ENCODE measurements around the gene DCTPP1. TPM values are rescaled to one million over a fixed set of nuclear protein-coding genes. Genes with fewer than 3 reads are reported as not detected.

DCTPP1 gene
- total and polyA plus RNA-seq, 2 donors (not counting 3 experiments of a cell fraction or from before 2014, with no cell fraction given), result 68.0 to 88.6 TPM

DNA sequence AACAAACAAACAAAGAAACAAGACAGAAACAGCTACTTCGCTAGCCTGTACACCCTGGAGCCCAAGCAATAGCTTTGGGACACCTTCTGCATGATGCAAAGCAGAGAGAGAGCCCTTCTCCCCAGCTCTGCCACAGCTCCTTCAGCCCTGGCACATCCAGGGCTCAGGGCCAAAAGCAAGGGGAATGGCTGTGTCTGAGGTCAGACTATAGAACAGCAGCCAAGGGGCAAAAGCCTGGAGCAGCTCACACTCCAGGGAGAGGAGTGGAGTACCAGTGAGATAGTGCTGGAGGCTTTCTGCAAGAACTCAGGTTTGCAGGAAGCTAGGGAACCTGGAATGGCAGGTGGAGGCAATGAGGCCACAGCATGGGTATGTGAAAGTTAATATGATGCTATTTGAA, 27.4 kb upstream of the DCTPP1 start:
- intact Hi-C loops (cut with micrococcal nuclease), result loop anchor here (5.0 kb wide), 1 partner anchor 60 kb away; no protein-coding TSS in a partner anchor
- no TSS peak for BruUV-seq (replicated peaks)
- H2AFZ ChIP-seq (ENCODE audit: low read depth, low read length), result no peak overlapping the region
- DNase-seq (ENCODE audit: low read depth, low spot score) (no peak), FAIRE-seq (no peak)
- H3K36me3 ChIP-seq (ENCODE audit: control insufficient read depth in 2 of 2, extremely low read depth in 1 of 2, insufficient read depth in 2 of 2, low read length in 2 of 2), result no peaks in the 10 kb centered on the region
- no peak overlapping the region for H3K27ac ChIP-seq (ENCODE audit: insufficient read depth, low read depth, low read length)
- H3K9me1 ChIP-seq (replicated peaks; ENCODE audit: control insufficient read depth, extremely low read depth, insufficient read depth, low read length), result no peaks in the 10 kb centered on the region
- POLR2A ChIA-PET, result no interaction called here
- CTCF ChIA-PET, result interaction anchor here (1.0 to 1.6 kb wide), 3 partner anchors 48 to 78 kb away, joined by 3 to 5 read pairs (median 4); no protein-coding TSS in a partner anchor
- H3K4me3 ChIP-seq (replicated peaks in 1 of 3; ENCODE audit: insufficient read depth in 1 of 3, low read depth in 1 of 3, low read length in 3 of 3), result no peak overlapping the region
- no peak overlapping the region for H3K4me2 ChIP-seq (ENCODE audit: insufficient read depth, low read length)
- no peak overlapping the region for H3K9ac ChIP-seq (replicated peaks; ENCODE audit: extremely low read depth, insufficient read depth, low read length)
- TF ChIP-seq CTCF (IDR thresholded peaks at IDR 0.05; ENCODE audit: extremely low read depth in 1 of 2, insufficient read depth in 1 of 2, low read depth in 1 of 2, low read length in 2 of 2), result no peak
- TF ChIP-seq FOS (IDR thresholded peaks at IDR 0.05; ENCODE audit: borderline replicate concordance, insufficient read depth, low read length), result no peak
- TF ChIP-seq MYC (IDR thresholded peaks at IDR 0.05; ENCODE audit: low read depth, low read length), result no peak
- no peak for TF ChIP-seq POLR2AphosphoS5 (IDR thresholded peaks at IDR 0.05; ENCODE audit: insufficient read depth, low read depth, low read length)
- TF ChIP-seq JUN (IDR thresholded peaks at IDR 0.05; ENCODE audit: borderline replicate concordance, insufficient read depth, insufficient read length, low read depth), result no peak
- TF ChIP-seq MAX (IDR thresholded peaks at IDR 0.05; ENCODE audit: insufficient read depth, insufficient read length), result no peak
- TF ChIP-seq EZH2 (IDR thresholded peaks at IDR 0.05; ENCODE audit: borderline replicate concordance, low read depth, low read length, severe bottlenecking), result no peak
- TF ChIP-seq POLR2A (IDR thresholded peaks at IDR 0.05; ENCODE audit: low read depth, low read length), result no peak
- TF ChIP-seq GATA2 (IDR thresholded peaks at IDR 0.05; ENCODE audit: insufficient read depth, insufficient read length, low read depth, low read length), result no peak
- dilution Hi-C loops (cut with MboI; ENCODE audit: extremely low pct_ligation_motif_present, low sequenced_read_pairs), result no loop called here
- H3K27me3 ChIP-seq (ENCODE audit: control insufficient read depth in 2 of 2, insufficient read depth in 2 of 2, low read length in 2 of 2), result peaks cover 0 to 5% of the 10 kb centered on the region in 2 experiments
- no peaks in the 10 kb centered on the region for H3K4me1 ChIP-seq (ENCODE audit: control insufficient read depth, extremely low read depth, insufficient read depth, low read length)
- no peaks in the 10 kb centered on the region for H4K20me1 ChIP-seq (replicated peaks; ENCODE audit: control insufficient read depth, extremely low read depth, insufficient read depth, low read length)
- H3K9me3 ChIP-seq (replicated peaks; ENCODE audit: control insufficient read depth, insufficient read depth, low read length), result no peaks in the 10 kb centered on the region
- no peaks in the 10 kb centered on the region for H3K79me2 ChIP-seq (ENCODE audit: control insufficient read depth, insufficient read depth, low read length)

All from endothelial cell of umbilical vein (primary cell).